ENCODE measurements around the gene ZNF275.

DNA sequence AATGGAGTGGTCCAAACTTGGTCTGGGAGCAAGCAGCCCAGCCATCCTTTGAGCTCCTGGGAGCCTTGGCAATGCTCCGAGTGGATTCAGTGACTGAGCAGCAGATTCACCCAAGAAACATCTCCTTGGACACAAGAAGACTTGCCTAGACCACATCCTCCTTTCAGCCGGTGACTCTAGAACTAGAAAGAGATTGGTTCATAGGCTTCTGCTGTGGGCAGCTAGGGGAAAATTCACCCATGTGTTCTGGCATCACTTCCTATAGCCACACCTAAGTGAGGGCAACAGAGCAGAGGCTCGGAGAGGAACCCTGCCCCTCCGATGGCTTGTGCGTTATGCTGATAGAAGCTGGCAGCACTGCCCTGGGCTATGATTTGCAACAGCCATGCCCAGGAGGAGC is 16.0 kb downstream of the ZNF275 start:
- TF ChIP-seq CTCF (IDR thresholded peaks at IDR 0.05; ENCODE audit: poor library complexity) (no peak), EZH2 (IDR thresholded peaks at IDR 0.05; ENCODE audit: borderline replicate concordance) (no peak), EZH2phosphoT487 (IDR thresholded peaks at IDR 0.05; ENCODE audit: low read depth, severe bottlenecking, unreplicated experiment) (no peak)

All from hepatocyte (in vitro differentiated cells).